ENCODE measurements around the gene GABRP. TPM values are rescaled to one million over a fixed set of nuclear protein-coding genes. Genes with fewer than 3 reads are reported as not detected.

Gene GABRP
- polyA plus RNA-seq, 1 donor (not counting 4 experiments of a cell fraction or from before 2014, with no cell fraction given), result 0.18 TPM

DNA sequence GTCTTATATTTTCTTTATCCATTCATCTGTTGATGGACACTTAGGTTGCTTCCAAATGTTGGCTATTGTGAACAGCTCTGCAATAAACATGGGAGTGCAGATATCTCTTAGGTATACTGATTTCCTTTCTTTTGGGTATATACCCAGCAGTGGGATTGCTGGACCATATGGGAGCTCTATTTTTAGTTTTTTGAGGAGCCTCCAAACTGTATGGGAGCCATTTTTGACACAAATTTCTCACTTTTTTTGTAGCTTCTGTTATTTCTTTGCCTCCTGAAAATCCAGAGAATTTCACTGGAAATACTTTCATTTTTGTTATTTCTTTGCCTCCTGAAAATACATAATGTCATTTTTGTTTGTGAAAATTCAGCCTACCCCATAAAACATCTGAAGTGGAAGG, 63.3 kb downstream of the GABRP start:
- TF ChIP-seq, protein P1, sequence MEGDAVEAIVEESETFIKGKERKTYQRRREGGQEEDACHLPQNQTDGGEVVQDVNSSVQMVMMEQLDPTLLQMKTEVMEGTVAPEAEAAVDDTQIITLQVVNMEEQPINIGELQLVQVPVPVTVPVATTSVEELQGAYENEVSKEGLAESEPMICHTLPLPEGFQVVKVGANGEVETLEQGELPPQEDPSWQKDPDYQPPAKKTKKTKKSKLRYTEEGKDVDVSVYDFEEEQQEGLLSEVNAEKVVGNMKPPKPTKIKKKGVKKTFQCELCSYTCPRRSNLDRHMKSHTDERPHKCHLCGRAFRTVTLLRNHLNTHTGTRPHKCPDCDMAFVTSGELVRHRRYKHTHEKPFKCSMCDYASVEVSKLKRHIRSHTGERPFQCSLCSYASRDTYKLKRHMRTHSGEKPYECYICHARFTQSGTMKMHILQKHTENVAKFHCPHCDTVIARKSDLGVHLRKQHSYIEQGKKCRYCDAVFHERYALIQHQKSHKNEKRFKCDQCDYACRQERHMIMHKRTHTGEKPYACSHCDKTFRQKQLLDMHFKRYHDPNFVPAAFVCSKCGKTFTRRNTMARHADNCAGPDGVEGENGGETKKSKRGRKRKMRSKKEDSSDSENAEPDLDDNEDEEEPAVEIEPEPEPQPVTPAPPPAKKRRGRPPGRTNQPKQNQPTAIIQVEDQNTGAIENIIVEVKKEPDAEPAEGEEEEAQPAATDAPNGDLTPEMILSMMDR (optimal IDR thresholded peaks at IDR 0.05 in 1 of 3, IDR thresholded peaks at IDR 0.05 in 1 of 3, conservative IDR thresholded peaks at IDR 0.05 in 1 of 3; ENCODE audit: extremely low read depth in 1 of 3, insufficient read depth in 2 of 3, low read length in 3 of 3), result no peak
- TF ChIP-seq EZH2 (IDR thresholded peaks at IDR 0.05; ENCODE audit: low read length), result no peak
- Histone ChIP-seq H3K9ac (ENCODE audit: control insufficient read depth, extremely low read depth, insufficient read depth, low read length) (no peak overlapping the region), H3K9me3 (ENCODE audit: control insufficient read depth, low read depth, low read length) (no peaks in the 10 kb centered on the region), H2AFZ (ENCODE audit: control insufficient read depth, low read length) (no peak overlapping the region), H3K4me3 (ENCODE audit: control insufficient read depth in 2 of 3, extremely low read depth in 1 of 3, insufficient read depth in 2 of 3, low read depth in 1 of 3, low read length in 3 of 3) (no peak overlapping the region), H3K27ac (ENCODE audit: control insufficient read depth, insufficient read depth, low read length) (no peak overlapping the region), H4K20me1 (ENCODE audit: control insufficient read depth, extremely low read depth, insufficient read depth, low read length) (no peaks in the 10 kb centered on the region), H3K27me3 (ENCODE audit: control insufficient read depth, extremely low read depth, insufficient read depth, low read length) (no peaks in the 10 kb centered on the region), H3K4me2 (ENCODE audit: control insufficient read depth, extremely low read depth, insufficient read depth, low read depth, low read length) (no peak overlapping the region), H3K36me3 (ENCODE audit: control insufficient read depth in 2 of 2, extremely low read depth in 1 of 2, insufficient read depth in 2 of 2, low read length in 2 of 2) (no peaks in the 10 kb centered on the region), H3K9me1 (ENCODE audit: control insufficient read depth, extremely low read depth, insufficient read depth, low read length) (no peaks in the 10 kb centered on the region), H3K79me2 (ENCODE audit: control insufficient read depth, insufficient read depth, low read length) (no peaks in the 10 kb centered on the region), H3K4me1 (ENCODE audit: control insufficient read depth, extremely low read depth, insufficient read depth, low read length) (no peaks in the 10 kb centered on the region)
- dilution Hi-C loops (cut with MboI; ENCODE audit: extremely low pct_ligation_motif_present, low sequenced_read_pairs), result no loop called here
- FAIRE-seq (no peak), DNase-seq (ENCODE audit: low read depth, low spot score) (no peak)

DNA sequence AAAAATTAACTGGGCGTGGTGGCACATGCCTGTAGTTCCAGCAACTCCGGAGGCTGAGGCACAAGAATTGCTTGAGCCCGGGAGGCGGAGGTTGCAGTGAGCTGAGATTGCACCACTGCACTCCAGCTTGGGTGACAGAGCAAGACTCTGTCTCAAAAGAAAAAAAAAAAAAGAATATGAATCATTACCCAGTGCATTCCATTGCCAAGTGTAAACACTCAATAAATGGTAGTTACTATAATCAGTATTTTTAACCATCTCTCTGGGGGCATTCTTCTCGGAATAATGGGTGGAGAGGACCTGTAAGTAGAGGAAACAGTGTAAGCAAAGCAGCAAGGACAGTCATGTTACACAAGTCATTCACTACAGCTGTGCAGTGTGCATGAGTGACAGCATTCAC, 64.5 kb downstream of the GABRP start:
- Histone ChIP-seq H3K9me1 (ENCODE audit: control insufficient read depth, extremely low read depth, insufficient read depth, low read length) (no peaks in the 10 kb centered on the region), H3K27ac (ENCODE audit: control insufficient read depth, insufficient read depth, low read length) (no peak overlapping the region), H3K27me3 (ENCODE audit: control insufficient read depth, extremely low read depth, insufficient read depth, low read length) (no peaks in the 10 kb centered on the region), H3K79me2 (ENCODE audit: control insufficient read depth, insufficient read depth, low read length) (no peaks in the 10 kb centered on the region), H3K4me3 (ENCODE audit: control insufficient read depth in 2 of 3, extremely low read depth in 1 of 3, insufficient read depth in 2 of 3, low read depth in 1 of 3, low read length in 3 of 3) (no peak overlapping the region), H3K36me3 (ENCODE audit: control insufficient read depth in 2 of 2, extremely low read depth in 1 of 2, insufficient read depth in 2 of 2, low read length in 2 of 2) (no peaks in the 10 kb centered on the region), H3K4me2 (ENCODE audit: control insufficient read depth, extremely low read depth, insufficient read depth, low read depth, low read length) (no peak overlapping the region), H3K9ac (ENCODE audit: control insufficient read depth, extremely low read depth, insufficient read depth, low read length) (no peak overlapping the region), H3K9me3 (ENCODE audit: control insufficient read depth, low read depth, low read length) (no peaks in the 10 kb centered on the region), H2AFZ (ENCODE audit: control insufficient read depth, low read length) (no peak overlapping the region), H3K4me1 (ENCODE audit: control insufficient read depth, extremely low read depth, insufficient read depth, low read length) (no peaks in the 10 kb centered on the region), H4K20me1 (ENCODE audit: control insufficient read depth, extremely low read depth, insufficient read depth, low read length) (no peaks in the 10 kb centered on the region)
- TF ChIP-seq, protein P1 (optimal IDR thresholded peaks at IDR 0.05 in 1 of 3, IDR thresholded peaks at IDR 0.05 in 1 of 3, conservative IDR thresholded peaks at IDR 0.05 in 1 of 3; ENCODE audit: extremely low read depth in 1 of 3, insufficient read depth in 2 of 3, low read length in 3 of 3), result no peak
- TF ChIP-seq EZH2 (IDR thresholded peaks at IDR 0.05; ENCODE audit: low read length), result no peak
- dilution Hi-C loops (cut with MboI; ENCODE audit: extremely low pct_ligation_motif_present, low sequenced_read_pairs), result no loop called here
- no peak for FAIRE-seq
- no peak for DNase-seq (ENCODE audit: low read depth, low spot score)
